Fibroblast of pulmonary artery (primary cell): ENCODE measurements around the gene CHCHD3.

Experiments used
- DNase-seq: peaks from one replicate; pipeline ENCODE4 v3.0.0-alpha.2; 2010; ENCODE audit warnings: low read depth
- H3K4me3 ChIP-seq: replicated peaks from 2 replicates; pipeline ENCODE4 v1.5.1; 2011; ENCODE audit warnings: low read depth, mild to moderate bottlenecking, control low read depth, low read length, moderate library complexity
- CTCF ChIP-seq: IDR thresholded peaks from 2 replicates; pipeline ENCODE4 v1.5.1; 2011; ENCODE audit warnings: mild to moderate bottlenecking, control low read depth, low read length, inconsistent platforms; ENCODE audit errors: missing control alignments

Gene CHCHD3

GRCh38 chr7:133082390-133082766, 488 bp upstream of the CHCHD3 start:
- DNase-seq = no peak
- no peak overlapping the region for H3K4me3 ChIP-seq
- TF ChIP-seq CTCF = no peak

- peak; percentile 4 for DNase-seq
- no peak for TF ChIP-seq CTCF
- H3K4me3 ChIP-seq = peak overlapping the region; percentile 92
Observed at GRCh38 chr7:133081119-133081598, 731 bp downstream of the CHCHD3 start.

- TF ChIP-seq CTCF = no peak
- no peak for DNase-seq
- no peak overlapping the region for H3K4me3 ChIP-seq
Observed at GRCh38 chr7:133079296-133079695, 2.6 kb downstream of the CHCHD3 start.

- DNase-seq = no peak
- no peak overlapping the region for H3K4me3 ChIP-seq
- no peak for TF ChIP-seq CTCF
Observed at GRCh38 chr7:133077394-133077793, 4.5 kb downstream of the CHCHD3 start.

GRCh38 chr7:133076142-133076541, 5.7 kb downstream of the CHCHD3 start:
- no peak for DNase-seq
- no peak overlapping the region for H3K4me3 ChIP-seq
- no peak for TF ChIP-seq CTCF

- H3K4me3 ChIP-seq = no peak overlapping the region
- no peak for DNase-seq
- TF ChIP-seq CTCF = no peak
Observed at GRCh38 chr7:133071506-133071905, 10.4 kb downstream of the CHCHD3 start.

- TF ChIP-seq CTCF = no peak
- DNase-seq = peak; percentile 27
- H3K4me3 ChIP-seq = no peak overlapping the region
Observed at GRCh38 chr7:133070562-133070961, 11.3 kb downstream of the CHCHD3 start.
